HG03039 (cell line): Measurements from ENCODE around the gene CPA1.

Source experiments
- ATAC-seq: cut with Tn5 transposase; IDR thresholded peaks from one replicate; pipeline ENCODE4 v1.9.1; 2021; ENCODE audit warnings: mild to moderate bottlenecking, moderate library complexity; ENCODE audit not compliant: unreplicated experiment

CPA1 gene

GRCh38 chr7:130421684-130422083, 41.4 kb downstream of the CPA1 start:
- no peak for ATAC-seq

GRCh38 chr7:130423501-130424037, 43.3 kb downstream of the CPA1 start:
- no peak for ATAC-seq

DNA sequence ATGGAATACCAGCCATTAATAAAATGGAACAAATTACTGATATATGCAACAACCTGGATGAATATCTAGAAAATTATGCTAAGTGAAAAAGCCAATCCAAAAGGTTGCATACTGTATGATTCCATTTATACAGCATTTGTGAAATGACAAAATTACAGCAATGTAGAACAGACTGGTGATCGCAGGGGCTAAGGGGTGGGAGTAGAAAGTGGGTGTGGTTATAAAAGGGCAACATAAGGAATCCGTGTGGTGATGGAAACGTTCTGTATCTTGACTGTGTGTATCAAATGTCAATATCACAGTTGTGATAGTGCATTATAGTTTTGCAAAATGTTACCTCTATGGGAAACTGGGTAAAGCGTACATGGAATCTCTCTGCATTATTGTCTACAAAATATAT, 45.5 kb downstream of the CPA1 start:
- ATAC-seq: no peak

DNA sequence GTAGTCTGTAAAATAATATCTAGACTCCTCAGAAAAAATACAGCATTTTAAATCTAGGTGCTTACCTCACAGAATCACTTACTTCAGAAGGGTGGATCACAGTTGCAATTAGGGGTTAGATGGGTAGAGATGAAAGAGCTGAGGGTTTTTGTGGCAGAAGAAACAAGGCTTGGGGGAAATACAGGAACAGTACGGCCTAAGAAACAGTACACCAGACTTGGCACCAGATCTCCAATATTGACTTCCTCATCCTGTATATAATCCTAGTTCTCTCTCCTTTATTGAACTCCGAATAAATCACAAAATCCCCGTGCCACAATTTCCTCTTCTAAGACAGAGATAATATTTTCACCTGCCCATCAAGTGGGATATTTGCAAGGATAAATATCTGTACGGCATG, 46.3 kb downstream of the CPA1 start:
- ATAC-seq: no peak

- no peak for ATAC-seq
These were observed 48.7 kb downstream of the CPA1 start for GRCh38 chr7:130429019-130429418.

DNA sequence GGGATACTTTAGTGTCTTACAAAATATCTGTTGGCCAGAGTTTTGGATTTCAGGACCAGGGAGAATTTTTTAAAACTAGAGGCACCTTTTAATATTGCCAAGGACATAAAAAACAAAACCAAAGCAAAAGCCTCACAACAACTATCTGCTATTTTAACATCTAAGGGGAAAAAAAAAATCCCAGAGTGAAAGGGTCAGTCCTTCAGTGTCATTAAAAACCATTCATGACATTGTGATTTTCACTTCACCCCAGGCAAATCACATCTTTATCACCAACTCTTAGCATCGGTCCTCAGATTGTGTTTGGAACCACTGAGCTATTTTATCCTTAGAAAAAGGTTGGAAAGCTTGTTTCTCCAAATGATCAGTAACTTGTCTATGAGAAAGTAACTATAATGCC, 49.8 kb downstream of the CPA1 start:
- no peak for ATAC-seq

GRCh38 chr7:130430841-130431666, 50.8 kb downstream of the CPA1 start:
- ATAC-seq: no peak

DNA sequence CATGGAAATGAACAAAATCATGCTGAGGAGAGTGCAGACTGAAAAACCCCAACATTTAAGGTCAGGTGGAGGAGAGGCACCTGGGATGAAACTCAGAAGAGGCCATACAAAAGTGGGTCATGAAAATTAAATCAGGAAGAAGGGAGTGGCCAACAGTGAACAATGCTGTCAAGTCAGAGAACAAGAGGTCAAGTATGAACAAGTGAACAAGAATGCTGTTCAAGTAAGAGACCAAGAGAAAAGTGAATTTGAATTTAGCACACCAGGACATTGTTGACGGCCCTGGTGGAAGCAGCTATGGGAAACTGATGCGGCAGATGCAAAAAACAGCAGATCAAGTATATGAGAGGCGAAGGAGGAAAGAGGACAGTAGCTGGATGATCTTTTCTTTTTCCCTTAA, 52.6 kb downstream of the CPA1 start:
- ATAC-seq: no peak

DNA sequence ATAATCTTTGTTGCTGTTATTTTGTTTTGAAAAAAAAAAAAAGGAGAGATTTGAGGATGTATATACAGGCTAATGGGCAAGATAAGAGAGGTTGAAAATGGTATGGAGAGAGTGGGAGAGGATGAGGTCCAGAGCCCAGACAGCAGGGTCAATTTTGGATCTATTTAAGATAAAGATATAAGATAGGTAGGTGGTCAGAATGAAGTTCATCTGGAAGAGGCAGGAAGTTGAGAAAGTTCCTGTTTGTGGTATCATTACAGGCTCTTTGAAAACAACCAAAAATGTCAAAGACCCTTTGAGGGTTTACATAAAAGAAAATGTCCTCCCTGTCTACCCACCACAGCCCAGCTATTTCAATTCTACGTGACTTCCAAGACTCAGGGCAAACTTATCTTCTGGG, 53.0 kb downstream of the CPA1 start:
- no peak for ATAC-seq

GRCh38 chr7:130435311-130435854, 55.1 kb downstream of the CPA1 start:
- no peak for ATAC-seq

DNA sequence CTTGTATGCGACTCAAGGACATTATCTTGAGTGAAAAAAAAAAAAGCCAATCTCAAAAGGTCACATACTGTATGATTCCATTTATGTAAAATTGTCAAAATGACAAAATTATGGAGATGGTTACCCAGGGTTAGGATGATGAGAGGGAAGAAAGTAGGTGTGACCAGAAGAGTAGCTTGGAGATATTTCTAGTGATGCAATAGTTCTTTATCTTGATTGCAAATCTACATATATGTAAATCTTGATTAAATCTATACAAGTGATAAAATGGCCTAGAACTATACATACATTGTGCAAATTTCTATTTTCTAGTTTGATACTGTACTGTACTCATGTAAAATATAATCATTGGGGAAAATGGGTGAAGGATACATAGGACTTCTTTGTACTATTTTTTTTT, 56.0 kb downstream of the CPA1 start:
- ATAC-seq: no peak
